Measurements from ENCODE around the gene LRBA.
"Not testable (repeated sequence)": the region's sequence is repeated elsewhere in the genome, so short reads cannot be mapped to it uniquely, and the experiment has no call there.

Gene LRBA

DNA sequence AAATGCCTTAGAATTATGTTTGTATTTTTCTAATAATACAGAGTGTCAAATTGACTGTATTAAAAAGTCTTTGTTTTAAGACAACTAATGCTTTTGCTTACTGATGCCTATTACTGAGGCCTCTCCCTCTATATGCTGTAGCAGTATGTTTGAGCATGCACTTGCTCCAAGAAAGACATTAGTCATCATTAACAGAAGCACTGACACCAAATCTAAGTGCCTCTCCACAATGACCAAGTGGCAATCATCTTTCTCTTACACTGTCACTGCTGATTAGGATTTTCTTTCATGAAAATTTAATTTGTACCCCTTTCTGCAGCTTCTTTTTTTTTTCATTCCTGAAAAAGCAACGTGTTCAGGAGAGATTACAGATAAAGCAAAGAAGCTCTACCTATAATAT, 444.2 kb downstream of the LRBA start:
- TF ChIP-seq, protein P1, sequence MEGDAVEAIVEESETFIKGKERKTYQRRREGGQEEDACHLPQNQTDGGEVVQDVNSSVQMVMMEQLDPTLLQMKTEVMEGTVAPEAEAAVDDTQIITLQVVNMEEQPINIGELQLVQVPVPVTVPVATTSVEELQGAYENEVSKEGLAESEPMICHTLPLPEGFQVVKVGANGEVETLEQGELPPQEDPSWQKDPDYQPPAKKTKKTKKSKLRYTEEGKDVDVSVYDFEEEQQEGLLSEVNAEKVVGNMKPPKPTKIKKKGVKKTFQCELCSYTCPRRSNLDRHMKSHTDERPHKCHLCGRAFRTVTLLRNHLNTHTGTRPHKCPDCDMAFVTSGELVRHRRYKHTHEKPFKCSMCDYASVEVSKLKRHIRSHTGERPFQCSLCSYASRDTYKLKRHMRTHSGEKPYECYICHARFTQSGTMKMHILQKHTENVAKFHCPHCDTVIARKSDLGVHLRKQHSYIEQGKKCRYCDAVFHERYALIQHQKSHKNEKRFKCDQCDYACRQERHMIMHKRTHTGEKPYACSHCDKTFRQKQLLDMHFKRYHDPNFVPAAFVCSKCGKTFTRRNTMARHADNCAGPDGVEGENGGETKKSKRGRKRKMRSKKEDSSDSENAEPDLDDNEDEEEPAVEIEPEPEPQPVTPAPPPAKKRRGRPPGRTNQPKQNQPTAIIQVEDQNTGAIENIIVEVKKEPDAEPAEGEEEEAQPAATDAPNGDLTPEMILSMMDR (conservative IDR thresholded peaks at IDR 0.05; ENCODE audit: low read depth): no peak
- no peak overlapping the region for H3K27ac ChIP-seq
- ChIA-PET POLR2A (ENCODE audit: low non-redundant PET) (interaction anchor here (0.6 kb wide), 1 partner anchor 102 kb away, joined by 3 read pairs; no protein-coding TSS in a partner anchor), CTCF (no interaction called here)
- DNase-seq (ENCODE audit: low spot score): no peak

DNA sequence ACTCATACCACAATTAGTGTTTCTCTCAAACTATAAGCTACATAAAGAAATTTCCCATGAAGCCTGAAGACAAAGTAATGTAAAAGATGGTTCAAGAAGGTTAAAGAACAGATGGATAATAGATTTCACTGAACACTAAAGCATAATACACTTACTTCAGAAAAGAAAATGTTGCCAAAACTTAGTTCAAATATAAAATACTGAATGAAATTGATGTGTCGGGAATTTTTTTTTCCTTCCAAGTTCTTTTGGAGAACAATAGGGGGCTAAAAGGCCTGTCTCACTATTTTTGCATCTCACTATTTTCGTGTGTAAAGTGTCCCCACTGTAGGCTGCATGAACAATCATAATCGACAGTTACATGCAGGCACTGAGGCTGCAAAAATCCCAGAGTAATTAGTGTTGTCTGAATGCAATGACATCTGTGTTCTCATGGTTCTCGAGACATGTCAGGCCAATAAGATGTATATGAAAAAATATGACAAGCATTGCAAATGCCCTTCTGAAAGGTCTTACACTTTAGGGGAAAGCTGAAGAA, 445.0 kb downstream of the LRBA start:
- TF ChIP-seq, protein P1 (conservative IDR thresholded peaks at IDR 0.05; ENCODE audit: low read depth): no peak
- DNase-seq (ENCODE audit: low spot score): no peak
- ChIA-PET CTCF (no interaction called here), POLR2A (ENCODE audit: low non-redundant PET) (no interaction called here)
- H3K27ac ChIP-seq: no peak overlapping the region

DNA sequence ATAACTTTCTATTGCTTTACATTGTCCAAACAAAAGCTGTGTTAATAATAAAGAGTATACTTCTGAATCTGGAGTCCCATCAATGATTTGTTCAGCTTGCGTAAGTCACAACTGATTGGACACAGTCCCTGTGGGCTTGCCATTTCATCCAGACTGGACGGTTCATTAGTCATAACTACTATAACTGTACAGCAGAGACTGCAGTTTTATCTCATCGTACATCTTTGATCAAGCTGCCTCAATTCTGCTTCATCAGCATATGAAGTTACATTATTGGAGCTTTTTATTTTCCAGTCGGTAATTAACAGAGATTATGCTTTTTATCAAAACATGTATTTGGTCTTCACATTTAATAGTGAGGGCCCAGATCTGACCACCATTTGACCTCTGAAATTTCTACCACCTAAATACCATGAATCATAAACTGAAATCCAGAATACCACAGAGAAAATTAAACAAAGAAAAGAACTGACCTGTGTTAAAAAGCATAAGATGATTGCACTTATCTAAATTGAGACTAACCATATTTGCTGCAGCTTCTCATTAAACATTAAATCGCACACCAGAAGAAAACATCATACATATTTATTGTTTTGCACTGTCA, 445.6 kb downstream of the LRBA start:
- ChIA-PET POLR2A (ENCODE audit: low non-redundant PET) (no interaction called here), CTCF (no interaction called here)
- H3K27ac ChIP-seq: no peak overlapping the region
- TF ChIP-seq, protein P1 (conservative IDR thresholded peaks at IDR 0.05; ENCODE audit: low read depth): no peak
- no peak for DNase-seq (ENCODE audit: low spot score)

DNA sequence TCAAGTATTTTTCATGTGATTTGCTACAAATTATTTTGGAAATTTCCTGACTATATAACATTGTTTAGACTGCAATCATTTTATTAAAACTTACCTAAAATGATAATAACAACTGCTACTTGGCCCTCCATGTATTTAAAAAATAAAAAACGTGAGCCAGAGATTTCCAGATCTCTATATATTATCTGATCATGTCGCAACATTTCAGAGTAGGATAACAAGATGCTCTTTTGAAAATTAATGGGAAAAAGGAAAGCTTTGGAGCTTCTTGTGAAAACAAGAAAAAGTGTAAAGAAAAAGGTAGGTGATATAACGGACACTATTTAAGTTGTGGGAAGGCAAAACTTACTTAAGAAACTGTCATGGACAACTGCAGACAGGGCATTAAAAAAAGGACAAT, 448.0 kb downstream of the LRBA start:
- no peak for DNase-seq (ENCODE audit: low spot score)
- ChIA-PET POLR2A (ENCODE audit: low non-redundant PET) (no interaction called here), CTCF (interaction anchor here (0.5 kb wide), 1 partner anchor 273 kb away, joined by 3 read pairs; no protein-coding TSS in a partner anchor)
- no peak overlapping the region for H3K27ac ChIP-seq
- TF ChIP-seq, protein P1 (conservative IDR thresholded peaks at IDR 0.05; ENCODE audit: low read depth): no peak

DNA sequence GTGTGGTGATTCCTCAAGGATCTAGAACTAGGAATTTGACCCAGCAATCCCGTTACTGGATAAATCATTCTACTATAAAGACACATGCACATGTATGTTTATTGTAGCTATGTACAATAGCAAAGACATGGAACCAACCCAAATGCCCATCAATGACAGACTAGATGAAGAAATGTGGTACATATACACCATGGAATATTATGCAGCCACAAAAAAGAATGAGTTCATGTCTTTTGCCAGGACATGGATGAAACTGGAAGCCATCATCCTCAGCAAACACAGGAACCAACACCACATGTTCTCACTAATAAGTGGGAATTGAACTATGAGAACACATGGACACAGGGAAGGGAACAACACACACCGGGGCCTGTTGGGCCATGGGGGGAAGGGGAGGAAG, 450.1 kb downstream of the LRBA start:
- CTCF ChIA-PET; POLR2A ChIA-PET (ENCODE audit: low non-redundant PET); H3K27ac ChIP-seq; DNase-seq (ENCODE audit: low spot score): not testable (repeated sequence)

DNA sequence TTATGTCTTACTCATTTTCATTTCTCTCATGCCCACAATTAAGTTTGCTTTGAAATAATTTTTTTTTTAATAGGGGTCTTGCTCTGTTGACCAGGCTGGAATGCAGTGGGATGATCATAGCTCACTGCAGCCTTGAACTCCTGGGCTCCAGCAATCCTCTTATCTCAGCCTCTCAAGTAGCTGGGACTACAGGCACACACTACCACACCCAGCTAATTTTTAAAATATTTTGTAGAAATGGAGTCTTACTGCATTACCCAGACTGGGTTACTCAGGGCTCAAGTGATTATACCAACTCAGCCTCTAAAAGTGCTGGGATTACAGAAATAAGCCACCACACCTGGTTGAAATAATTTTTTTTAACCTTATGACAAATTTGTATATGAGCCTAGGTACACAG, 452.3 kb downstream of the LRBA start:
- TF ChIP-seq, protein P1 (conservative IDR thresholded peaks at IDR 0.05; ENCODE audit: low read depth): no peak
- no peak for DNase-seq (ENCODE audit: low spot score)
- H3K27ac ChIP-seq: no peak overlapping the region
- POLR2A ChIA-PET (ENCODE audit: low non-redundant PET): no interaction called here
- CTCF ChIA-PET: no interaction called here

DNA sequence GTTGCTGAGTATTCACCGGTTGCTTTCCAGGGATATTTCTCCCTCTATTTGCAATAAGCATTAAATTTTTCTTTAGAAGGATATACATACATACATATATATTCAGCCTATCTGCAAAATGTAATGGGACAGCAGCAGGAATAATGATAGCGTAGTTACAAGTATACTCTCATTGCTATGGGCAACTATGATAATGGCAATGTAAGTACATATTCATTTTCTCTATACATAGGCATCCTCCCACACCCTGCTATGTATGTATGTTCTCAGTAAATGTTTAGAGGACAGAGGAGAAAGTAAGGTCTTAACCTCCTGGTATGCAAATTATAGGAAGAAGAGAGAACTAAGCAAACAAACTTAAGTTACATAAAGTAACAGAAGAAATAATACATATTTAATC, 452.8 kb downstream of the LRBA start:
- no peak overlapping the region for H3K27ac ChIP-seq
- POLR2A ChIA-PET (ENCODE audit: low non-redundant PET): no interaction called here
- TF ChIP-seq, protein P1 (conservative IDR thresholded peaks at IDR 0.05; ENCODE audit: low read depth): no peak
- DNase-seq (ENCODE audit: low spot score): no peak
- CTCF ChIA-PET: no interaction called here

All from RWPE1 (cell line).